HEK293 (cell line): ENCODE measurements around the gene WHRN.

Experiments
- CTCF ChIA-PET: fragments of 350-600 bp; formaldehyde crosslinking; extraction: SDS; loops from one replicate; lab custom pipeline; 2021; ENCODE audit warnings: antibody characterized with exemption; lab: Yijun Ruan, JAX
- POLR2A ChIA-PET: fragments of 300-600 bp; formaldehyde crosslinking; extraction: SDS; loops from one replicate; lab custom pipeline; 2020; ENCODE audit warnings: antibody characterized with exemption, inconsistent platforms; lab: Yijun Ruan, JAX
- H3K27ac ChIP-seq: fragments of 200-500 bp; sonication (Bioruptor generic); 2 replicates; pipeline ENCODE4 v1.5.1; 2014; ENCODE audit warnings: low read depth, low read length, control low read depth, inconsistent platforms; ENCODE audit errors: extremely low read depth
- H3K36me3 ChIP-seq, 2 experiments: fragments of 200-500 bp in 1 of 2; sonication (Bioruptor generic) in 1 of 2; 1 replicate in 1 of 2; 2 replicates in 1 of 2; pipeline ENCODE4 v1.5.1; 2014 to 2017; ENCODE audit warnings: inconsistent platforms in 2 of 2, low read length in 2 of 2; ENCODE audit not compliant: control insufficient read depth in 2 of 2, insufficient read depth in 1 of 2
- H3K4me1 ChIP-seq: fragments of 200-500 bp; sonication (Bioruptor generic); 2 replicates; pipeline ENCODE4 v1.5.1; 2014; ENCODE audit warnings: mild to moderate bottlenecking, low read length, inconsistent platforms; ENCODE audit not compliant: control insufficient read depth, insufficient read depth
- H3K4me3 ChIP-seq: 2 replicates; pipeline ENCODE4 v1.5.1; 2011; ENCODE audit warnings: low read depth, mild to moderate bottlenecking, control low read depth, low read length, moderate library complexity
- H3K9me3 ChIP-seq: fragments of 200-500 bp; sonication (Bioruptor generic); 2 replicates; pipeline ENCODE4 v1.5.1; 2014; ENCODE audit warnings: low read depth, low read length, inconsistent platforms; ENCODE audit not compliant: control insufficient read depth, insufficient read depth
- BCL11B ChIP-seq: fragments of 450-650 bp; formaldehyde crosslinking; IDR thresholded peaks from 2 replicates; pipeline ENCODE4 v1.5.1; 2016; ENCODE audit warnings: low read depth, missing biosample characterization, missing genetic modification characterization
- HIC1 ChIP-seq: fragments of 450-650 bp; formaldehyde crosslinking; IDR thresholded peaks from 2 replicates; pipeline ENCODE4 v1.5.1; 2016; ENCODE audit warnings: missing biosample characterization, missing genetic modification characterization
- HOXA7 ChIP-seq: sonication (generic); formaldehyde crosslinking; IDR thresholded peaks from 2 replicates; pipeline ENCODE4 v1.8.1; 2022; ENCODE audit warnings: missing genetic modification reagents, borderline replicate concordance
- MEIS1 ChIP-seq: sonication (generic); formaldehyde crosslinking; IDR thresholded peaks from 2 replicates; pipeline ENCODE4 v1.8.1; 2022; ENCODE audit warnings: missing genetic modification reagents, mild to moderate bottlenecking, borderline replicate concordance
- PRDM10 ChIP-seq: fragments of 450-650 bp; formaldehyde crosslinking; IDR thresholded peaks from 2 replicates; pipeline ENCODE4 v1.5.1; 2016; ENCODE audit warnings: missing biosample characterization, missing genetic modification characterization
- RBAK ChIP-seq: fragments of 450-650 bp; formaldehyde crosslinking; IDR thresholded peaks from 2 replicates; pipeline ENCODE4 v1.5.1; 2016; ENCODE audit warnings: missing biosample characterization, missing genetic modification characterization
- REPIN1 ChIP-seq: fragments of 450-650 bp; formaldehyde crosslinking; IDR thresholded peaks from 2 replicates; pipeline ENCODE4 v1.5.1; 2017; ENCODE audit warnings: missing biosample characterization, missing genetic modification characterization, low read depth
- SP2 ChIP-seq: fragments of 450-650 bp; formaldehyde crosslinking; IDR thresholded peaks from 2 replicates; pipeline ENCODE4 v1.5.1; 2016; ENCODE audit warnings: missing biosample characterization, missing genetic modification characterization
- ZBTB10 ChIP-seq: fragments of 450-650 bp; formaldehyde crosslinking; IDR thresholded peaks from 2 replicates; pipeline ENCODE4 v1.5.1; 2016; ENCODE audit warnings: missing biosample characterization, missing genetic modification characterization
- ZBTB7A ChIP-seq: fragments of 450-650 bp; formaldehyde crosslinking; IDR thresholded peaks from 2 replicates; pipeline ENCODE4 v1.5.1; 2016; ENCODE audit warnings: low read depth, missing biosample characterization, missing genetic modification characterization
- ZFP37 ChIP-seq: fragments of 450-650 bp; formaldehyde crosslinking; IDR thresholded peaks from 2 replicates; pipeline ENCODE4 v1.5.1; 2016; ENCODE audit warnings: missing biosample characterization, missing genetic modification characterization
- ZFP69B ChIP-seq: fragments of 450-650 bp; formaldehyde crosslinking; IDR thresholded peaks from 2 replicates; pipeline ENCODE4 v1.5.1; 2016; ENCODE audit warnings: missing biosample characterization, missing genetic modification characterization
- ZNF132 ChIP-seq: fragments of 450-650 bp; formaldehyde crosslinking; IDR thresholded peaks from 2 replicates; pipeline ENCODE4 v1.5.1; 2017; ENCODE audit warnings: missing biosample characterization, missing genetic modification characterization, borderline replicate concordance
- ZNF157 ChIP-seq: fragments of 450-650 bp; formaldehyde crosslinking; IDR thresholded peaks from 2 replicates; pipeline ENCODE4 v1.5.1; 2016; ENCODE audit warnings: missing biosample characterization, missing genetic modification characterization
- ZNF174 ChIP-seq: fragments of 450-650 bp; formaldehyde crosslinking; IDR thresholded peaks from 2 replicates; pipeline ENCODE4 v1.5.0; 2017; ENCODE audit warnings: missing biosample characterization, mild to moderate bottlenecking, missing genetic modification characterization
- ZNF2 ChIP-seq: fragments of 450-650 bp; formaldehyde crosslinking; IDR thresholded peaks from 2 replicates; pipeline ENCODE4 v1.5.1; 2016; ENCODE audit warnings: missing biosample characterization, missing genetic modification characterization
- ZNF24 ChIP-seq: fragments of 450-650 bp; formaldehyde crosslinking; IDR thresholded peaks from 2 replicates; pipeline ENCODE4 v1.5.1; 2016; ENCODE audit warnings: missing biosample characterization, missing genetic modification characterization
- ZNF354C ChIP-seq: fragments of 450-650 bp; formaldehyde crosslinking; IDR thresholded peaks from 2 replicates; pipeline ENCODE4 v1.5.1; 2016; ENCODE audit warnings: missing biosample characterization, missing genetic modification characterization, low read depth, borderline replicate concordance
- ZNF366 ChIP-seq: fragments of 450-650 bp; formaldehyde crosslinking; conservative IDR thresholded peaks from 2 replicates; pipeline ENCODE4 v1.5.1; 2016; ENCODE audit warnings: missing biosample characterization, missing genetic modification characterization
- ZNF426 ChIP-seq: fragments of 450-650 bp; formaldehyde crosslinking; IDR thresholded peaks from 2 replicates; pipeline ENCODE4 v1.5.1; 2017; ENCODE audit warnings: missing biosample characterization, missing genetic modification characterization, mild to moderate bottlenecking, inconsistent platforms, moderate library complexity
- ZNF596 ChIP-seq: fragments of 450-650 bp; IDR thresholded peaks from 2 replicates; pipeline ENCODE4 v1.5.0; 2018; ENCODE audit warnings: missing biosample characterization, mild to moderate bottlenecking, missing genetic modification characterization, moderate library complexity
- ZNF843 ChIP-seq: fragments of 450-650 bp; formaldehyde crosslinking; IDR thresholded peaks from 2 replicates; pipeline ENCODE4 v1.5.1; 2016; ENCODE audit warnings: missing biosample characterization, missing genetic modification characterization

Gene WHRN

GRCh38 chr9:114407889-114408288 is 97.4 kb downstream of the WHRN start:
- ChIA-PET POLR2A (no interaction called here), CTCF (interaction anchor here (0.9 to 9.0 kb wide), 4 partner anchors 246 to 607 kb away, joined by 3 to 120 read pairs (median 8); partner anchors contain the start of gene TEX48)
- Histone ChIP-seq H3K4me1 (no peaks in the 10 kb centered on the region), H3K27ac (no peak overlapping the region), H3K4me3 (no peak overlapping the region), H3K36me3 (peaks cover 0 to 3% of the 10 kb centered on the region in 2 experiments; a peak in 1 of 3 replicates), H3K9me3 (no peaks in the 10 kb centered on the region)
- TF ChIP-seq ZNF426 (tag by site-specific recombination) (no peak), ZFP69B (tag by site-specific recombination) (no peak), ZNF596 (no peak), HIC1 (no peak), BCL11B (tag by site-specific recombination) (no peak), SP2 (tag by site-specific recombination) (no peak)

GRCh38 chr9:114406441-114406840 is 98.8 kb downstream of the WHRN start:
- ChIA-PET POLR2A (no interaction called here), CTCF (interaction anchor here (0.7 to 9.0 kb wide), 35 partner anchors 9 to 1134 kb away, joined by 3 to 120 read pairs (median 4); partner anchors contain the start of gene WHRN)
- TF ChIP-seq MEIS1, result no peak
- TF ChIP-seq RBAK (tag by site-specific recombination), result no peak
- no peak for TF ChIP-seq SP2 (tag by site-specific recombination)
- no peak for TF ChIP-seq PRDM10
- TF ChIP-seq ZNF2 (tag by site-specific recombination), result no peak
- no peak for TF ChIP-seq ZFP37 (tag by site-specific recombination)
- TF ChIP-seq ZNF132 (tag by site-specific recombination), result no peak
- TF ChIP-seq ZNF366 (tag by site-specific recombination), result no peak
- TF ChIP-seq ZBTB10 (tag by site-specific recombination), result no peak
- TF ChIP-seq ZNF174 (tag by site-specific recombination), result no peak
- TF ChIP-seq HOXA7 (CRISPR knock-in tag), result no peak
- no peak for TF ChIP-seq ZNF354C (tag by site-specific recombination)
- TF ChIP-seq ZNF24 (tag by site-specific recombination), result no peak
- TF ChIP-seq REPIN1, result no peak
- TF ChIP-seq ZNF157 (tag by site-specific recombination), result no peak
- TF ChIP-seq ZNF843 (tag by site-specific recombination), result no peak
- TF ChIP-seq ZBTB7A (tag by site-specific recombination), result no peak
- H3K4me3 ChIP-seq, result no peak overlapping the region
- no peaks in the 10 kb centered on the region for H3K4me1 ChIP-seq
- no peaks in the 10 kb centered on the region for H3K9me3 ChIP-seq
- peaks cover 0 to 11% of the 10 kb centered on the region in 2 experiments; a peak in 1 of 3 replicates for H3K36me3 ChIP-seq
- H3K27ac ChIP-seq, result no peak overlapping the region
